ENCODE results near the gene DUOX1.
A peak's percentile ranks its signal among the peaks of the same experiment; 100 is the strongest.
"Not testable (repeated sequence)": the region's sequence is repeated elsewhere in the genome, so short reads cannot be mapped to it uniquely, and the experiment has no call there.

The DUOX1 gene

DNA sequence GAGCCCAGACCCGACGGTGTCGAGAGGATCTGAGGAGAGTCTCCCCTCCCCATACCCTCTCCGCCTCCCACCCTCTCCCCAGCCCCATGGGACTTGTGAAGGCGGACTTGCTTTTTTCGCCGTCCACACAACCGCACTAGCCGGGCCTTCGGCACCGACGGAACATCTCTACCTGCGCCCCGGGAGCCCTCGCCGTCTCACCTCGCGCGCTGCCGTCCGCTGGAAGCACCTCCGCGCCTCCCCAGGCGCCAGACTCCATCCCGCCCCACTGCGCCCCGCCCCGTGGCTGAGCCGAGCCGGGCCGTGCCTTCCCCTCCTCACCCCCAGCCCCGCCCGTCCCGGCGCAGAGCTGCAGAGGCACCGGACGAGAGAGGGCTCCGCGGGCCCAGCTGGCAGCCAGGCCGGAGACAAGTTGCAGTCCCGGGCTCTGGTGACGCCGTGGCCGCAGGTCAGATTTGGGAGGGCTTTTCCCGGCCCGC lies at the start of gene DUOX1, which contains the start of gene DUOXA1:
TSS of gene DUOX1 (plus strand) at position 344 of the 479 bp plus-strand sequence. CDS start 1,973 bp downstream, outside the sequence.
TSS of gene DUOXA1 (minus strand) at position 229 of the 479 bp plus-strand sequence. CDS start 6,865 bp downstream, outside the sequence.
- DNase-seq, result peak in 1 of 2 experiments; percentile 23

DNA sequence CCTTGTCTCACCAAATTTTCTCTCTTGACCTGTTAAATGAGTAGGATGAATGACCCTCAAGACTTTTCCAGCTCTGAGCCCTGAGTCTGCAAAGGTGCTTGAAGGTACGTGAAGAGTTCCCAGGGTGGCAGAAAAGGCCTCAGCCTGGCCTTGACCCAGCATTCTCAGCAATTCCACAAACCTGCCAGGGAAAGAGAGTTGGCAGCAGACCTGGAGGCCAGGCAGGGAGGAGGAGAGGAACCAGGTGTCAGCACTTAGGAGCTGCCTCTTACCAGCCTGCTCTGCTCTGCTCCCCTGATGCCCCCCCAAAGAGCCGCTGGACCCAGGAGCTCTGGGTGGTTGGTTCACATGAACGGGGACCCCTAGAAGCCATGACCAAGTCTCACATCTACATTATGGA lies 49.2 kb upstream of the DUOX1 start:
- not testable (repeated sequence) for DNase-seq

DNA sequence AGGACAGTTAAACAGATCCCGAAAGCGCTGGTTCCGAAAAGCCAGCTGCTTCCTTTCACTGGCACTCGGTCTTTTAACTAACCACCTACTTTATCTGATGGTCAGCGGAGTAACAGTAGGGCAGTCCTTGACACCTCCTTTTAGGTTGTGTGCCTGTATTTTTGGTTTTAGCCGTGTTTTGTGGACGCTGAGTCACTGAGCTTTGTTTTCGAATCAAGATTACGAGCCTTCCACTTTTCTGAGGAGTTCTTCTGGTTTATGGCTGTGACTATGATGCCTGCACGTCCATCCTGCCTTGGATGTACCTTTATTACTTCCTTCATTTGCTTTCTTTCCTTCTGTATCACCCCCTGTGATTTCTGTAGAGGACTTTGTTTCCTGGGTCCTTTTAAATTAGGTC lies 47.4 kb upstream of the DUOX1 start:
- DNase-seq, result not testable (repeated sequence)

DNA sequence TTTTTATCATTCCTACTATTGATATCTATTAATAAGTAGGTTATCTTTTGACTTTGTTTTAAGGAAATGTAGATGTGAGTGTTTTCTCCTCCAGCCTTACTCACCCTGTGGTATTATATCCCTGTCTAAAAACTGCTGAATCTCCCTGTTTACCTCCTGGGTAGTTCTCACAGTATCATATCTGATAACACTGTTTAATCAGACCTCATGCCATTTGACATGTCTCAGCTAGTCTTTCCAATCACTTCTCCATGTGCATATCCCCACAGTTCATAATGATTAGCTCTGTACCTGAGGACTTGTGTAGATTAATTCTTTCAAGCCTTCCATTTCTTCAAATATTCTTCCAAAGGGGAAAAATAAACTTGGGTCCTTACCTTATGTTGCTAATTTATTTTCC lies 46.6 kb upstream of the DUOX1 start:
- DNase-seq, result no peak

DNA sequence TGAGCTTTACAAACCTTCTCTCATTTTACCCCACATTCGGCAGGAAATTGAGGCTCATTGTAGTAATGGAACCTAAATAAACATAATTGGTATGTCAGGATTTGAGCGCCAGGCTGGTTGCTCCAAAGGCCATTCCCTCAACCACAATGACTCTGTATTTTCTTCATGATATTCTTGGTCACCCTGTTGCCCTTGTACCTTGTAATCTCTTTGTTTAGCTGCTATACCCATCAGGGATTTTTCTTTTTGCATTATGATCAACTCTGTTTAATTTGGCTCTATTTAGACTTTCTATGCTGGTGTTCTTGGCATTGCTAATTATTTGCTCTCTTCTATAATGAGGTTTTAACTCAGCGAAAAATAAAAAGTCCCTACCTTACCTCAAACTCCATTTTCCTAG lies 45.6 kb upstream of the DUOX1 start:
- no peak for DNase-seq

DNA sequence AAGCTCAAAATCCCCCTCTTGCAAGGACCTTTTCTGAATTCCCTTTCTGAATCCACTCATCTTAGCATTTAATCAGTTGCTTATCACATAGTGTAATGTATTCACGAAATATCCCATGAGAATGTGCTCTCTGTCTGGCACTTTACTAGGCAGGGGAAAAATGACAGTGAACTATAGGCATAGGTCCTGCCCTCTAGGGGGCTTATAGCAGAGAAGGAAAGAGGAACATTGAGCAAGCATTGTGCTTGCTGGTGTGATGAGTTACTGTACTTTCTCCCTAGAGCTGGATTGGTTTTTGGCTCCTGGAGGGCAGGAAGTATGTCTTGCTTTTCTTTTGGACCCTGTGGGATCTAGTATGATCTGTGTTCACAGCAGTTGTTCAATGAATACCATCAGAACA lies 42.3 kb upstream of the DUOX1 start:
- DNase-seq, result no peak

DNA sequence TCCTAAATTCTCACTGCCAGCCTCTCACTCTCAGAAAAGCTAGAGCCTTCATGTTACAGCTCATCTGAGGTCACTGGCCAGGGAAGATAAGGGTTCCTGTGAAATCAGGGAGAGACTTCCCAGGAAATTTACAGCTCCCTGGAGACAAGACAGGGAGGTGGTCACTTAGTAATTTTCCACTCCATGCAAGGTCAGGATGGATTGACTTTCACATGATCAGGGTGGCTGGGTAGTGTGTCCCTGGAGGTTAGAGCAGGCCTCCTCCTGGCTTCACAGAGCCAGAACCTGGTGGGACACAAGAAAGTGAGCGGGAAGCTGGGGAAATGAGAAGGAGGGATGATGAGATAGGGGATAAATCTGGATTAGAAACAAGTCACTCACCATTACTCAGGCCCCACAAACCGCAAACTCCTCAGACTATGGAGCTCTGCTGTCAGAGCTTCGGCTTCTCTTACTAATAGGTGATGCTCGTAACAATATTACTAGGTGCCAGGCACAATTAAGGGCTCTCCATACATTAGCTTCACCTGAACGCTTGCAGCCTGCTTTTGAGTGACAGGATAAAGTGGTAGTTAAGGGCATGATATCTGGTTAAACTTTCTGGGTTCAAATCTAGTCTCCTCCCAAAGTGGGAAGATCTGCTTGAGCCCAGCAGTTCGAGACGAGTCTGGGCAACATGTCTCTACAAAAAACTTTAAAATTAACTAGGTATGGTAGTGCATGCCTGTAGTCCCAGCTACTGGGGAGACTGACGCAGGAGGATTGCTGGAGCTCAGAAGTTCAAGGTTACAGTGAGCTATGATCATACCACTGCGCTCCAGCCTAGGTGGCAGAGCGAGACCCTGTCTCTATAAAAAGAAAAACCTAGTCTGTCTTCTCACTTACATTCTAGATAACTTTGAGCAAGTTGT lies 40.7 kb upstream of the DUOX1 start:
- no peak for DNase-seq

DNA sequence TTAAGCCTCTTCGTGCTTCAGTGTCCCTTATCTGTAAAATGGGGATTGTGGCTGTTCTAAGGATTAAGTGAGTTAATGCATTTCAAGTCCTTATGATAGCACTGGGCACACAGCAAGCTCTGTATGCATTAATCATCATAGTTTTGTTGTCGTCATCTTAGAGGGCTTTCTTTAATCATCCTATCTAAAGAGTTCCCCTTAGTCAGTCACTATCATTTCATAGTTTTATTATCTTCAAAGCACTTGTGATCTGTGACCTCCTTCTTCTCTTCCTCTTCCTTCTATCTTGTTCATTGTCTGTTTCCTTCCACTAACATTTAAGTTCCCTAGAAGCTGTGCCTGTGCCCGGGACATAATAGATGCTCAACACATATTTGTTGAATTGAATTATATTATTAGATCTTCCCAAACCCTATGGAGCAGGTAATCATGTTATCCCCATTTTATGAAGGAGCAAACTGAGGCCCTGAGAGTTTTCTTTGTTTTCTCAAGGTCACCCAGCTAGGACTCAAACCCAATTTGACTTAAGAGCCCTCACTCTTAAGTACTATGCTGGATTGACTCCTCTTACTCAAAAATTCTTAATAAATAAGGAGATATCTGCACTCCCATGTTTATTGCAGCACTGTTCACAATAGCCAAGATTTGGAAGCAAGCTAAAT lies 40.0 kb upstream of the DUOX1 start:
- no peak for DNase-seq

DNA sequence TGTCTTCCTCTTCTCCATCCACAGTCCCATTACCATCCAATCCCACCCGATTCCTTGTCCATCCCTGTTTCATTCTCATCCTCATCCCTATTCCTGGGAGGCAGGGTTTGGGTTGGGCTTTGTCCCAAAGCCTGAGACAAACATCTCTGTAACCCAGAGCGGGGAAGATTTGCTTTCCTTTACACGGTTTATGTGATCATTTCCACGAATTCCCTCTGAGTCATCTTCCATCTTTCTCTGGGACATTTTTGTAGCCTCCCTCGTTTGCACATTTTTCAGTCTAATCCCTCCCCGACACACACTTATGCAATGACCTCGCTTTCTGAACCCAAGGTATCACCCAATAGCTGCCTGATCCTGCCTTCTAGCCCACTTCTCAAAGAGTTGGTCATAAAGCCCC lies 38.6 kb upstream of the DUOX1 start:
- no peak for DNase-seq

DNA sequence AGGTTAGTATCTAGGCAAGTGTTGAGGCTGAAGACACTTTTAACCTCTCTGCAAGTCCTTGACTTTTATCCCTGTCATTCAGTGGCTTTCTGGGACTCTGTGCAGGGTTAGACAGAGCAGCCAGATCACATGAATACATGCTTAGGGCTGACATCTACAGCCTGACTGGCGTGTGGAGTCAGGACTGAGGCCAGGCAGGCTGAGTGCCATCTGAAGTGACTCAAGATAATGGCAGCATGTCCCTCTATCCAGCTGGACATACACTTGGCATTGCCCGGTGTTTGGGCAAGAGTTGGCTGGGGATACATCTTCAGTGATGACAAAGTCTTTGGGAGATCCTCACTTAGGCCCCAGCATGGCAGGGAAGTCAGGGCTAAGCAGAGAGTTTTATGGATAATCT lies 38.2 kb upstream of the DUOX1 start:
- DNase-seq, result no peak

DNA sequence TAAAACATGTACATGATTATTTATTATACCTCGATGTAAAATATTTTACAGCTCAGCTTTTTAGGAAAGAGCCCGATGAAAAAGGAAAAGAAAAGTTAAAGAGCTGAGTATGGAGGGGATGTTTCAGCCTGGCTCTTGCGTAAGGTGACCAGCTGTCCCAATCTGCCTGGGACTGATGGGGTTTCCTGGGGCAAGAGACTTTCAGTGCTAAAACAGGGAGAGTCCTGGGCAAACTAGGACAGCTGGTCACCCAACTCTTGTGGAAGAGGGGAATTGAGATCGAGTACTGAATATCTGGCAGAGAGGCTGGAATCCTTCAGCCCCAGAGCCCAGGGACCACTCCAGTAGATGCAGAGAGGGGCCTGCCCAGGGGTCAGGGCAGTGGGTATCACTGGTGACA lies 36.8 kb upstream of the DUOX1 start:
- DNase-seq, result no peak

DNA sequence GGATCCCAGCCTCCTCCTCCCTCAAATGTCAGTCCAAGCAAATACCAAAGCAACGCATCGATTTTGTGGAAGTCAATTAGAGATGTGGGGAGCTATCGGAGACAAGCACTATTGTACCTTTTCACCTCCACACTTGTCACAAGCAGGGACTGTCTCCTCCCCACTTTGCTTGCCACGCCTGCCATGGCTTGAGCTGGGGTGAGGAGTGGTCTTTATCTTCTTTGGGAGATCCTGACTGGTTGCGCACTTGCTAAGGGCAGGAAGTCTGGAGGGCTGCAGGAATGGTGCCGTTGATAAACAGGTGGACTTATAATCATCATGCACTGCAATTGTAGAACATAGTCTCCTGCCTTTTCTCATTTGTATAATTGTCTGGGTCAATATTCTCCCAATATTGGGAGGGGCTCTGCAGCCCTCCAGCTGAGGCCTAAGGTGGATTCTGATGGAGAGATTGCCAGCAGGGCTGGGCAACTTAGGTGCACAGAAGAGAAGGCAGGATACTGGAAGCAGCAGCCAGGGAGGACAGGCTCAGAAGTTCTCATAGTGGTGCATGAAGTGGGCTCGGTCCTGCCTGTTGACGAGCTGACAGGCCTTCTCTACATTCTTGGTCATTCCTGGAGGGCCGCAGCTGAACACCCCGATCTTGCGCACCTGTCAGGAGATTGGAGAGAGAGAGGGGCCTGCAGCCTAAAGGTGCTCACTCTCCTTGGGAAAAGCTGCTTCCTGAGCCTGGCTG lies 36.0 kb upstream of the DUOX1 start:
- no peak for DNase-seq

DNA sequence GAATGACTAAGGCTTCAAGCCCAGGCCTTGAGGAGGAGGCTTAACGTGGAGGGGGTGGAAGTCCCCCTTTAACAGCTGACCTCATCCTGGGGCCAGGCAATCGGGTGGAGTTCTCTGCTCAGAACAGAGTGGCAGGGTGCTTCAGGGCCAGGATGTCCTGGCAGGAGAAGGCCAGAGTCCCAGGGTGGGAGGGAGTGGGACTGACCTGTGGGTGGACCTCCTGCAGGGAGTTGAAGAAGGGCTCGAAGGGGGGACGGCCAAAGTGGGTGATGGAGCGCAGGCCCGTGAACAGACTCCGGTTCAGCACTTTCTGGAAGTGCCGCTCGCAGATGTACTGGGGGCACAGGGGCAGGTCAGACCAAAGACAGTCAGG lies 35.5 kb upstream of the DUOX1 start:
- no peak for DNase-seq

DNA sequence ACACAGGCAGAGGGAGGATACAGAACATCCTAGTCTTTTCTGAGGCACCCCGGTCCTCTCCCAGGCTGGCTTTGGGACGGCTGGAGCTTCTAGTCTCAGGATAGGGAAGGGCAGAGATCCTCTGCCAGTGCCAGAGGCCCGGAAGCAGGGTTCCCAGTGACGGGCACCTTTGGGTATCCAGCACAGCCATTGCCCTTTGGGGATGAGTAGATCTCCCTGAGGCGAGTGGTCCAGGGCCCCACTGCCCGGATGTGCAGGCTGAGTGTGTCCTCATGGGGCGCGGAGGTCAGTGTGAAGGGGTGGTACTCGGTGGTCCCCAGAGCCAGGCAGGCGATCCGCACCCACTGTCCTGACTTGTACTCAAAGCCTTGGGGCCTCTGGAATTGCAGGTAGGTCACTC lies 34.1 kb upstream of the DUOX1 start:
- no peak for DNase-seq

DNA sequence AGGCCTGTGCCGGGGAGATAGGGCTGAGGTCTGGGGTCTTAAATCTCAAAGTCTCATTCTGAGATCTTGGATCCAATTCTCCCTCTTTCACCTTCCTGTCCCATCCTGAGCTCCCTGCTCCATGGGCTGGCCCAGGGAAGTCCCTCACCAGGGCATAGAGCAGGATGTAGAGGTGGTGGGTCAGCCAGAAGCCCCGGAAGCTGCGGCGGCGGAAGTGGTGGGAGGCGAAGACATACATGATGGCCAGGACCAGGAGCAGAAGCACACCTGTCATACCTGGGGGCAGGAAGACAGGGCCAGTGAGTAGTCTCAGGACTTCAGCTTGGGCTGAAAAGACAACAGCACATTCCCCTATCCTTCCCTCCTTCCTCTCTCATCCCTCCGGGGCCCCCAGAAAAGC lies 32.3 kb upstream of the DUOX1 start:
- DNase-seq, result no peak

DNA sequence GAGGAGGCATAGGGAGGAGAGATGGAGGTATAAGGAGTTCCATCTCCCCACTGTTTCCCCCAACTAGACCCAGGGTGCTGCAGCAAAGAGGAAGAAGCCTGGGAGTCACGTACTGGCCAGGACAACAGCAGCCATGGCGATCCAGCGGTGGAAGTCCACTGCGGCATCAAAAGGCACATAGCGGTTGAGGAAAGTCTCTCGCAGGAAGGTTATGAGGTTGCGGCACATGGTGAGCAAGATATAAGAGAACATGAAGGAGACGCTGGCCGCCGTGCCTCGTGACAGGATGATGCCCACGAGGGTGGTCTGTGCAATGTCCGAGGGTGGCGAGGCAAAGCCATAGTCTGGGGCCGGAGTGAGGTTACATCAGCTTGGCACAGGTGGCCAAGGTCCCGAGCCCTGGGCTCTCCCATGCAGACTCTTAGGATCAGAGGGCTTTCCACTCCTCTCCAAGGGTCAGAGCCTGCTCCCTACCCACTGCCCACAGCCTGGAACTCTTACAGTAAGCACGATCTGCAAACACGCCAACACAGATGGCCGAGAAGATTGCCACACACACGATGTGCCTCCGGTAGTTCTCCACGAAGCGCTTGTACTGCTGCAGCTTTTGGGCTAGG lies 30.1 kb upstream of the DUOX1 start:
- no peak for DNase-seq

DNA sequence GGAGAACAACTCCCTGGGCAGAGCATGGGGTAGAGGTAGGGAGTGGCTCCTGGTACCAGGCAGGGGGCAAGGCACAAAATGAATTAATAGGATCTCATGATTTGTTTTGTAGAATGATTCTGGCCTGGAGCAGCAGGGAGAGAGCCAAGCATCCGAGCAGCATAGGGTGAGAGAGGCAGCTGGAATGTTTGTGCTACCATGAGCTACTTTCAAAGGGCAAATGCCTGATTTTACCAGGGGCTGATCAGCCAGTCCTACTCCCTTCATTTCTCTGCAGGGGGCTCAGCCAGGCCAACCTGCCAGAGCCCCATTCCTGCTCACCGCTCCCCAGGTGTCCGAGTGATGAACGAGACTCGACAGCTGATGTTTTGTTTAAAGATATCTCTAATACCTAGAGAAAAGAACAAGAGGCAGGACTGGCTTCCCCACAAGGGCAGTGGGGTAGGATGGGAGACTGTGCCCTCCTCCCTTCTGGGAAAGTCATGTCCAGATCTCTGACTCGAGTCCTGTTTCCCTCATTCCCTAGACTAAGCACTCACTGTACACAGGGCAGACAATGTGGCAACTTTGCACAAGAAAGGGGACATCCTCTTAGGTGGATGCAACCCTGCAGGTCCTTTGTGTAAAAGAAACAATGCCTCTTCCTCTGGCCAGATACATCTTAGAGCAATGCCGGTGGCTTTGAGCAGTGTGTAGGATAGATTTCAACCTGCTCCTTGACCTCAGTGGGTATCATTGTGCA lies 28.7 kb upstream of the DUOX1 start:
- DNase-seq, result no peak

DNA sequence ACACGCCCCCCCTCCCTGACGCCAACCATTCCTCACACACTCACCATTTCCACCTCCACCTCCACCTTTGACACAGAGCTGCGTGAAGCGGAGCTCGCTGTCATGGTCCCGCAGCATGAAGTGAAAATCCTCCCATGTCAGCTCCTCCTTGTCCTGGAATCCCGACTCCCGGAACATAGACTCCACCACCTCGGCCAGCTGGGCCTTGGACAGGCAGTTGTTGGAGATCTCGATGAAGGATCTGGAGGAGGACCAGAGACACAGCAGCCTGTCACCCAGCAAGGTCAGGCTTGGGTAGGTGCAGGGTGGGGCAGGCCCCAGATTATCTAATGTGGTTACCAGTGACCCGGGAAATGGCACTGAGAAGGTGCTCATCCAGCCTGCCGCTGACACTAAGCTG lies 28.0 kb upstream of the DUOX1 start:
- DNase-seq, result no peak

DNA sequence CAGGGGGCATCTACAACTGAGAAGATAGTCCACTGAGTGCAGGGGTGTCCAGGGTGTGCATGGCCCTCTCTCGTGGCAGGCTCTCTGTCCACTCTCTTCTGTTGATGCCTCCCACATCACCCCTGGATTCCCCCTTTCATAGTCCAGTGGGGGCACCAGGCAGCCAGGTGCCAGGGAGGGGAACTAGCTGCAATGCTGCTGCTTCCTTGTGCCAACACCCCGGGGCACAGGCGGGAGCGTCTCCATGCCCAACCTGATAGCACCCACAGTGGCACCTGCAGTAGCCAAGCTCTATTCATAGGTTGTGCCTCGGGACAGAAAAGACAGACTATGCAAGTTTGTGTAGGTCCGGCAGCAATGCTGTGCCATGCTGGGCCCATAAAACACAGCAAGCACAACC lies 27.6 kb upstream of the DUOX1 start:
- DNase-seq, result no peak

DNA sequence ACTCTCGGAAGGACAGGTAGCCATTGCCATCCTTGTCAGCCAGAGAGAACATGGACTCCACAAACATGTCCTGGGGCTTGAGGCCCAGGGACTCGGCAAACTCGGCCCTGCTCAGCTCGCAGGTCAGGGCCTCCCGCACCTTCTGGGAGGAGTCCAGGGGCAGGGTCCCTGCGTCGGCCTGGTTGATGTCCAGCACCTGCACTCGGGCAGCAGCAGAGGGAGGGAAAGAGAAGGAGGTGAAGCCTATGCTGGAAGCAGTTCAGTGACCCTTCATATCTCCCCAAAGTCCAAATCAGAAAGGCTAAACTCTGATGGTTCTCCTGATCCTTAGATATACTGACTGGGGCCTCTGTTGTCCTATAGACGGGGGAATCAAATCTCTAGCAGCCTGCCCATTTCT lies 25.6 kb upstream of the DUOX1 start:
- DNase-seq, result not testable (repeated sequence)

DNA sequence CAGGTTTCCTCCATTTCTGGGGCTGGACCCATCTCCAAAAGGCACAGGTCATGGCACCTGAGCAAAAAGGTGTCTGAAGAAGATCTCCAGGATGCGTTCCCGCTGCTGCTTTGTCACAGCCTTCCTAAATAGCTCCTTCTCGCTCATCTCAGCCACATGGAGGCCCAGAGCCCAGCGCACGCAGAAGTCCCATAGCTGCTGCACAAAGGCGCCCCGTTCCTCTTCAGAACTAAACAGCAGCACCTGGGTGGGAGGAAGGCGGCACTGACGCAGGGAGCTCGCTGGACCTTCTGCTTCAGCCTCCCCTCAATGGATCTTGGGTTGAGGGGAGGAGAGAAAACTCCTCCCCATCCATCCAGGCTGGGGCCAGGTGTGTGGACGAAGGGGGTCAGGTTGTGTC lies 24.2 kb upstream of the DUOX1 start:
- no peak for DNase-seq

Data from activated CD4-positive, alpha-beta T cell treated with anti-CD3 and anti-CD28 coated beads, Interleukin-2, amount 50 U/mL, for 4 hours (primary cell).